Duodenal mucosa (tissue), 2 donors: Measurements from ENCODE around the gene MEIKIN.
"Not testable (repeated sequence)": the region's sequence is repeated elsewhere in the genome, so short reads cannot be mapped to it uniquely, and the experiment has no call there.

Experiments used
- H3K27ac ChIP-seq: one replicate; pipeline ENCODE4 v1.7.0; 2013; ENCODE audit warnings: low read depth, low read length
- H3K27me3 ChIP-seq, 2 donors: one replicate each; pipeline ENCODE4 v1.7.0; 2013; ENCODE audit warnings: low read length in 2 of 2, control low read depth in 1 of 2; ENCODE audit not compliant: insufficient read depth in 2 of 2, control insufficient read depth in 1 of 2
- H3K36me3 ChIP-seq, 2 donors: one replicate each; pipeline ENCODE4 v1.7.0; 2013; ENCODE audit warnings: low read length in 2 of 2, control low read depth in 1 of 2; ENCODE audit not compliant: insufficient read depth in 2 of 2, control insufficient read depth in 1 of 2
- H3K4me1 ChIP-seq, 2 donors: one replicate each; pipeline ENCODE4 v1.7.0; 2013; ENCODE audit warnings: low read length in 2 of 2, control low read depth in 1 of 2; ENCODE audit not compliant: insufficient read depth in 2 of 2, control insufficient read depth in 1 of 2
- H3K4me3 ChIP-seq, 2 donors: one replicate each; pipeline ENCODE4 v1.7.0; 2013; ENCODE audit warnings: low read length in 2 of 2, low read depth in 1 of 2
- H3K9ac ChIP-seq, 2 donors: one replicate each; pipeline ENCODE4 v1.7.0; 2013; ENCODE audit warnings: low read length in 2 of 2, low read depth in 1 of 2
- H3K9me3 ChIP-seq, 2 donors: one replicate each; pipeline ENCODE4 v1.7.0; 2013; ENCODE audit warnings: low read length in 2 of 2, control low read depth in 1 of 2; ENCODE audit not compliant: control insufficient read depth in 1 of 2

MEIKIN gene

GRCh38 chr5:131916481-131916880 is 29.0 kb downstream of the MEIKIN start:
- Histone ChIP-seq H3K36me3 (no peaks in the 10 kb centered on the region), H3K4me3 (no peak overlapping the region), H3K27me3 (no peaks in the 10 kb centered on the region), H3K9me3 (no peaks in the 10 kb centered on the region), H3K9ac (no peak overlapping the region), H3K27ac (no peak overlapping the region), H3K4me1 (no peaks in the 10 kb centered on the region)

DNA sequence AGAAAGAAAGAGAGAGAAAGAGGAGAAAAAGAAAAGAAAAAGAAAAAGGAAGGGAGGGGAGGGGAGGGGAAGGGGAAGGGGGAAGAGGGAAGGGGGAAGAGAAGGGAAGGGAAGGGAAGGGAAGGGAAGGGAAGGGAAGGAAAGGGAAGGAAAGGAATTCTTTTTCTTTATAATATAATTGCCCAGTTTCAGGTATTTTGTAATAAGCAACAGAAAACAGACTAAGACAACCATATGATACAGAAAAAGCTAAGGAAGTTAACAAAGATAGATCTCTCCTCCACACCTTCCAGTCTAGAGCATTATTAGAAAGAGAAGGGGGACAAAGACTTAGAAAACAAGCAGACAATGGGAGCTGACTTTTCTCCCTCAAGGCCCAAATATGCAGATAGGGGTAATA is 31.0 kb downstream of the MEIKIN start:
- Histone ChIP-seq H3K4me1 (no peaks in the 10 kb centered on the region), H3K36me3 (no peaks in the 10 kb centered on the region), H3K27ac (no peak overlapping the region), H3K27me3 (no peaks in the 10 kb centered on the region), H3K9me3 (no peaks in the 10 kb centered on the region), H3K9ac (no peak overlapping the region), H3K4me3 (no peak overlapping the region)

GRCh38 chr5:131913603-131914002 is 31.9 kb downstream of the MEIKIN start:
- no peak overlapping the region for H3K27ac ChIP-seq
- no peaks in the 10 kb centered on the region for H3K27me3 ChIP-seq
- no peaks in the 10 kb centered on the region for H3K9me3 ChIP-seq
- no peaks in the 10 kb centered on the region for H3K4me1 ChIP-seq
- H3K4me3 ChIP-seq = no peak overlapping the region
- no peak overlapping the region for H3K9ac ChIP-seq
- H3K36me3 ChIP-seq = no peaks in the 10 kb centered on the region

DNA sequence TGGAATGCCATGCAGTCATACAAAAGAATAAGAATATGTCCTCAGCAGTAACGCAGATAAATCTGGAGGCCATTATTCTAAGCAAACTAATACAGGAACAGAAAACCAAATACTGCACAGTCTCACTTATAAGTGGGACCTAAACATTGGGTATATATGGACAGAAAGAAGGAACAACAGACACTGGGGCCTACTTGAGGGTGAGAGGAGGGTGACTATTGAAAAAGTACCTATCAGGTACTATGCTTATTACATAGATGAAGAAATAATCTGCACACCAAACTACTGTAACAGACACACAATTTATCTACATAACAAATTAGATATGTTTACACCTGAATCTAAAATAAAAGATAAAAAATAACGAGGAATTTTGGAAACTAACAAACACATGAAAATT is 38.8 kb downstream of the MEIKIN start:
- H3K27ac ChIP-seq = no peak overlapping the region

GRCh38 chr5:131902266-131902665 is 43.2 kb downstream of the MEIKIN start:
- H3K27ac ChIP-seq, H3K36me3 ChIP-seq, H3K27me3 ChIP-seq, H3K9ac ChIP-seq, H3K4me3 ChIP-seq, H3K4me1 ChIP-seq, H3K9me3 ChIP-seq: not testable (repeated sequence)

More for the DNA sequence above, 38.8 kb downstream of the MEIKIN start:
- H3K9me3 ChIP-seq = peaks cover 0 to 7% of the 10 kb centered on the region in 2 donors
- no peaks in the 10 kb centered on the region for H3K4me1 ChIP-seq
- H3K36me3 ChIP-seq = no peaks in the 10 kb centered on the region
- no peak overlapping the region for H3K4me3 ChIP-seq
- no peak overlapping the region for H3K9ac ChIP-seq
- no peaks in the 10 kb centered on the region for H3K27me3 ChIP-seq

GRCh38 chr5:131899686-131900085 is 45.8 kb downstream of the MEIKIN start:
- Histone ChIP-seq H3K9ac (no peak overlapping the region), H3K27me3 (no peaks in the 10 kb centered on the region), H3K4me1 (no peaks in the 10 kb centered on the region), H3K36me3 (no peaks in the 10 kb centered on the region), H3K27ac (no peak overlapping the region), H3K9me3 (peaks cover 0 to 7% of the 10 kb centered on the region in 2 donors), H3K4me3 (no peak overlapping the region)

GRCh38 chr5:131883984-131884383 is 61.5 kb downstream of the MEIKIN start:
- Histone ChIP-seq H3K36me3 (no peaks in the 10 kb centered on the region), H3K4me3 (no peak overlapping the region), H3K27me3 (no peaks in the 10 kb centered on the region), H3K27ac (no peak overlapping the region), H3K9me3 (no peaks in the 10 kb centered on the region), H3K4me1 (peaks cover 0 to 3% of the 10 kb centered on the region in 2 donors), H3K9ac (no peak overlapping the region)

GRCh38 chr5:131879705-131880104 is 65.8 kb downstream of the MEIKIN start:
- no peaks in the 10 kb centered on the region for H3K27me3 ChIP-seq
- H3K4me1 ChIP-seq = peaks cover 0 to 3% of the 10 kb centered on the region in 2 donors
- no peaks in the 10 kb centered on the region for H3K9me3 ChIP-seq
- H3K4me3 ChIP-seq = no peak overlapping the region
- no peak overlapping the region for H3K9ac ChIP-seq
- no peak overlapping the region for H3K27ac ChIP-seq
- no peaks in the 10 kb centered on the region for H3K36me3 ChIP-seq

GRCh38 chr5:131877873-131878272 is 67.6 kb downstream of the MEIKIN start:
- Histone ChIP-seq H3K9ac (no peak overlapping the region), H3K9me3 (no peaks in the 10 kb centered on the region), H3K27me3 (no peaks in the 10 kb centered on the region), H3K36me3 (no peaks in the 10 kb centered on the region), H3K4me3 (no peak overlapping the region), H3K4me1 (no peaks in the 10 kb centered on the region), H3K27ac (no peak overlapping the region)

DNA sequence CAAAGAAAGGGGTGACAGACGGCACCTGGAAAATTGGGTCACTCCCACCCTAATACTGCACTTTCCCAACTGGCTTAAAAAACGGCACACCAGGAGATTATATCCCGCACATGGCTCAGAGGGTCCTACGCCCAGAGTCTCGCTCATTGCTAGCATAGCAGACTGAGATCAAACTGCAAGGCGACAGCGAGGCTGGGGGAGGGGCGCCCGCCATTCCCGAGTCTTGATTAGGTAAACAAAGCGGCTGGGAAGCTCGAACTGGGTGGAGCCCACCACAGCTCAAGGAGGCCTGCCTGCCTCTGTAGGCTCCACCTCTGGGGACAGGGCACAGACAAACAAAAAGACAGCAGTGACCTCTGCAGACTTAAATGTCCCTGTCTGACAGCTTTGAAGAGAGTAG is 74.2 kb downstream of the MEIKIN start:
- H3K4me3 ChIP-seq, H3K36me3 ChIP-seq, H3K27me3 ChIP-seq, H3K4me1 ChIP-seq, H3K9ac ChIP-seq, H3K27ac ChIP-seq: not testable (repeated sequence)
- peaks cover 9 to 13% of the 10 kb centered on the region in 2 donors for H3K9me3 ChIP-seq

GRCh38 chr5:131867524-131867923 is 77.9 kb downstream of the MEIKIN start:
- Histone ChIP-seq H3K27ac (no peak overlapping the region), H3K4me3 (no peak overlapping the region), H3K9ac (no peak overlapping the region), H3K27me3 (no peaks in the 10 kb centered on the region), H3K4me1 (no peaks in the 10 kb centered on the region), H3K36me3 (no peaks in the 10 kb centered on the region), H3K9me3 (peaks cover 15 to 35% of the 10 kb centered on the region in 2 donors)
